B cell (primary cell): ENCODE measurements around the gene DDX24. TPM values are rescaled to one million over a fixed set of nuclear protein-coding genes. Genes with fewer than 3 reads are reported as not detected.

Source experiments
- ATAC-seq: fragments of 200-7000 bp; cut with Tn5 transposase; one replicate; pipeline ENCODE4 v1.10.0; 2021; ENCODE audit warnings: low read depth, mild to moderate bottlenecking, moderate number of reproducible peaks, moderate library complexity
- CTCF ChIA-PET: fragments of 350-600 bp; sonication (Branson Sonifier 250); formaldehyde crosslinking; loops from one replicate; lab custom pipeline; 2021; ENCODE audit warnings: antibody characterized with exemption, inconsistent platforms; lab: Charles Lee
- POLR2A ChIA-PET: fragments of 350-600 bp; sonication (Branson Sonifier 250); formaldehyde crosslinking; loops from one replicate; lab custom pipeline; 2021; ENCODE audit warnings: antibody characterized with exemption; lab: Charles Lee
- DNase-seq: peaks from one replicate; pipeline ENCODE4 v3.0.0; 2013
- H2AFZ ChIP-seq: 2 replicates; pipeline ENCODE4 v1.6.1; 2012; ENCODE audit warnings: mild to moderate bottlenecking, low read depth, low read length; ENCODE audit not compliant: insufficient read depth, poor library complexity, severe bottlenecking
- H3K27ac ChIP-seq, 2 donors: 1 replicate in 1 of 2; 2 replicates in 1 of 2; pipeline ENCODE4 v1.5.1; 2012 to 2013; ENCODE audit warnings: low read length in 2 of 2, mild to moderate bottlenecking in 2 of 2, moderate library complexity in 1 of 2
- H3K27me3 ChIP-seq, 4 experiments: fragments of 200-600 bp in 1 of 4; sonication (generic) in 1 of 4; replicated peaks in 1 of 4; 1 replicate in 2 of 4; 2 replicates in 2 of 4; pipeline versions ENCODE4 v1.6.1 to v1.7.0; 2013 to 2016; ENCODE audit warnings: low read length in 3 of 4, mild to moderate bottlenecking in 2 of 4, mixed read lengths in 1 of 4, moderate library complexity in 1 of 4; ENCODE audit not compliant: insufficient read depth in 4 of 4, control insufficient read depth in 3 of 4; ENCODE audit errors: control extremely low read depth in 1 of 4
- H3K36me3 ChIP-seq, 2 experiments: replicated peaks in 1 of 2; 1 replicate in 1 of 2; 2 replicates in 1 of 2; pipeline versions ENCODE4 v1.6.1 to v1.7.1; 2013; ENCODE audit warnings: low read length in 1 of 2; ENCODE audit not compliant: insufficient read depth in 2 of 2, control insufficient read depth in 1 of 2; ENCODE audit errors: control extremely low read depth in 1 of 2, extremely low read depth in 1 of 2
- H3K4me1 ChIP-seq, 2 donors: fragments of 200-600 bp in 1 of 2; sonication (generic) in 1 of 2; 1 replicate in 1 of 2; 2 replicates in 1 of 2; pipeline versions ENCODE4 v1.5.1 to v1.6.1; 2013 to 2017; ENCODE audit warnings: low read length in 2 of 2; ENCODE audit not compliant: control insufficient read depth in 2 of 2, insufficient read depth in 2 of 2
- H3K4me2 ChIP-seq: replicated peaks from 2 replicates; pipeline ENCODE3; 2012; ENCODE audit warnings: mild to moderate bottlenecking, low read depth, low read length; ENCODE audit not compliant: poor library complexity, severe bottlenecking
- H3K4me3 ChIP-seq, 5 experiments: fragments of 200-600 bp in 1 of 5; sonication (generic) in 1 of 5; 1 replicate in 3 of 5; 2 replicates in 2 of 5; pipeline versions ENCODE4 v1.5.1 to v1.7.0; 2011 to 2016; ENCODE audit warnings: low read length in 4 of 5, mild to moderate bottlenecking in 4 of 5, low read depth in 2 of 5, control low read depth in 1 of 5, moderate library complexity in 1 of 5; ENCODE audit not compliant: insufficient read depth in 1 of 5; ENCODE audit errors: control extremely low read depth in 1 of 5, extremely low read depth in 1 of 5
- H3K79me2 ChIP-seq: fragments of 200-600 bp; sonication (generic); one replicate; pipeline ENCODE4 v1.6.0; 2016; ENCODE audit warnings: low read length; ENCODE audit not compliant: control insufficient read depth, insufficient read depth
- H3K9ac ChIP-seq: fragments of 200-600 bp; sonication (generic); 2 replicates; pipeline ENCODE4 v1.6.1; 2017; ENCODE audit warnings: mild to moderate bottlenecking, low read length, moderate library complexity
- H3K9me3 ChIP-seq, 3 donors: one replicate each; pipeline versions ENCODE4 v1.6.1 to v1.7.1; 2013; ENCODE audit warnings: low read length in 2 of 3; ENCODE audit not compliant: control insufficient read depth in 2 of 3, insufficient read depth in 1 of 3; ENCODE audit errors: control extremely low read depth in 1 of 3
- H4K20me1 ChIP-seq: 2 replicates; pipeline ENCODE4 v1.6.0; 2012; ENCODE audit warnings: mild to moderate bottlenecking, low read length; ENCODE audit not compliant: insufficient read depth, control insufficient read depth, poor library complexity, severe bottlenecking
- H3K27ac Mint-ChIP-seq: one replicate; pipeline ENCODE4 v1.8.0; 2021; ENCODE audit warnings: mixed read lengths
- H3K27me3 Mint-ChIP-seq: one replicate; pipeline ENCODE4 v1.8.0; 2021; ENCODE audit warnings: mixed read lengths
- H3K4me1 Mint-ChIP-seq: one replicate; pipeline ENCODE4 v1.8.0; 2021; ENCODE audit warnings: mixed read lengths
- H3K4me3 Mint-ChIP-seq: one replicate; pipeline ENCODE4 v1.8.0; 2021; ENCODE audit warnings: mixed read lengths
- H3K9me3 Mint-ChIP-seq: one replicate; pipeline ENCODE4 v1.8.0; 2022; ENCODE audit warnings: mixed read lengths; ENCODE audit not compliant: insufficient read depth
- CTCF ChIP-seq: fragments of 200-600 bp; IDR thresholded peaks from one replicate; pipeline ENCODE4 v1.8.0; 2022; ENCODE audit warnings: antibody characterized with exemption, mild to moderate bottlenecking
- EZH2 ChIP-seq: IDR thresholded peaks from 2 replicates; pipeline ENCODE4 v1.6.1; 2012; ENCODE audit warnings: borderline replicate concordance, low read depth, mild to moderate bottlenecking, moderate library complexity, low read length; ENCODE audit not compliant: insufficient read depth, poor library complexity, severe bottlenecking
- WGBS: methylation state at CpG from one replicate; pipeline ENCODE4 v1.1.5; 2013; ENCODE audit warnings: missing lambda C conversion rate; ENCODE audit not compliant: insufficient coverage; 5-methylcytosine and 5-hydroxymethylcytosine counted together
- intact Hi-C: fragments of 100-400 bp; cut with micrococcal nuclease; formaldehyde crosslinking; loops from one replicate; pipeline ENCODE4 v1.10.0; 2022
- polyA plus RNA-seq: library from polyadenylated mRNA; depleted of rRNA; stranded (reverse); fragments of >200 nt; gene quantifications from 2 replicates; pipeline ENCODE4 v1.2.3, GENCODE V29; 2012
- total RNA-seq, 2 donors: library from RNA; stranded (reverse); fragments of 120-200 nt in 1 of 2; gene quantifications; 1 replicate in 1 of 2; 2 replicates in 1 of 2; pipeline versions ENCODE4 v1.2.3 to v1.2.4, GENCODE V29; 2013 to 2022

The DDX24 gene
- total and polyA plus RNA-seq, 2 donors (not counting 1 experiment from before 2014, with no cell fraction given): 145 to 211 TPM

GRCh38 chr14:94111276-94112095 lies 30.5 kb upstream of the DDX24 start:
- ChIA-PET CTCF (interaction anchor here (1.6 kb wide), 1 partner anchor 22 kb away, joined by 5 read pairs; no protein-coding TSS in a partner anchor), POLR2A (no interaction called here)
- intact Hi-C loops: no loop called here
- Histone ChIP-seq H3K27me3 (peaks cover 0 to 9% (median 0%) of the 10 kb centered on the region in 4 experiments), H3K4me1 (no peaks in the 10 kb centered on the region), H3K4me3 (no peak overlapping the region), H3K27ac (no peak overlapping the region), H3K9me3 (no peaks in the 10 kb centered on the region), H2AFZ (no peak overlapping the region), H4K20me1 (no peaks in the 10 kb centered on the region), H3K79me2 (no peaks in the 10 kb centered on the region), H3K4me2 (no peak overlapping the region), H3K9ac (no peak overlapping the region), H3K36me3 (no peaks in the 10 kb centered on the region)
- H3K9me3 Mint-ChIP-seq: no peaks in the 10 kb centered on the region
- no peaks in the 10 kb centered on the region for H3K4me1 Mint-ChIP-seq
- no peak overlapping the region for H3K4me3 Mint-ChIP-seq
- no peak for DNase-seq
- no peak for TF ChIP-seq EZH2
- no peak for TF ChIP-seq CTCF
- 97% methylated on average over 12 of the region's 20 CpGs for WGBS
- no peak for ATAC-seq
- H3K27ac Mint-ChIP-seq: no peak overlapping the region
- peaks cover 19% of the 10 kb centered on the region for H3K27me3 Mint-ChIP-seq

GRCh38 chr14:94110552-94111181 lies 29.7 kb upstream of the DDX24 start, which contains the start of gene IFI27:
IFI27 (plus strand) TSS chr14:94110736.
- no peaks in the 10 kb centered on the region for H3K9me3 ChIP-seq
- Mint-ChIP-seq H3K4me3 (no peak within 1 kb of the TSS), H3K27ac (no peak within 1 kb of the TSS), H3K9me3 (no peaks in the 10 kb centered on the region), H3K27me3 (peaks cover 14% of the 10 kb centered on the region), H3K4me1 (no peaks in the 10 kb centered on the region)
- no peaks in the 10 kb centered on the region for H3K79me2 ChIP-seq
- no peaks in the 10 kb centered on the region for H3K4me1 ChIP-seq
- no peaks in the 10 kb centered on the region for H4K20me1 ChIP-seq
- ChIA-PET POLR2A (no interaction called here), CTCF (interaction anchor here (1.6 kb wide), 1 partner anchor 22 kb away, joined by 5 read pairs; no protein-coding TSS in a partner anchor)
- no peak within 1 kb of the TSS for H3K27ac ChIP-seq
- no peak within 1 kb of the TSS for H3K9ac ChIP-seq
- H2AFZ ChIP-seq: no peak within 1 kb of the TSS
- H3K4me3 ChIP-seq: no peak within 1 kb of the TSS
- ATAC-seq (no peak), DNase-seq (no peak)
- TF ChIP-seq CTCF (no peak), EZH2 (no peak)
- 97% methylated on average over 14 of the region's 14 CpGs for WGBS
- peaks cover 0 to 3% (median 0%) of the 10 kb centered on the region in 4 experiments for H3K27me3 ChIP-seq
- no peaks in the 10 kb centered on the region for H3K36me3 ChIP-seq
- H3K4me2 ChIP-seq: no peak within 1 kb of the TSS
- intact Hi-C loops: no loop called here
